Chondrocyte (in vitro differentiated cells): ENCODE results near the gene CDH7. TPM values are rescaled to one million over a fixed set of nuclear protein-coding genes. Genes with fewer than 3 reads are reported as not detected.

ENCODE experiments used
- DNase-seq: peaks from one replicate; pipeline ENCODE4 v3.0.0; 2021; ENCODE audit warnings: mixed read lengths, low spot score
- H3K27ac Mint-ChIP-seq: one replicate; pipeline ENCODE4 v1.8.0; 2021; ENCODE audit warnings: mild to moderate bottlenecking, moderate library complexity, mixed read lengths; ENCODE audit not compliant: unreplicated experiment
- H3K27me3 Mint-ChIP-seq: 2 replicates; pipeline ENCODE4 v1.8.0; 2021; ENCODE audit warnings: low read depth, mixed read lengths
- H3K36me3 Mint-ChIP-seq: 2 replicates; pipeline ENCODE4 v1.8.0; 2021; ENCODE audit warnings: low read depth, mixed read lengths
- H3K4me1 Mint-ChIP-seq: 2 replicates; pipeline ENCODE4 v1.8.0; 2021; ENCODE audit warnings: low read depth, mild to moderate bottlenecking, mixed read lengths
- H3K4me3 Mint-ChIP-seq: one replicate; pipeline ENCODE4 v1.8.0; 2021; ENCODE audit warnings: mild to moderate bottlenecking, moderate library complexity, mixed read lengths; ENCODE audit not compliant: unreplicated experiment
- H3K9me3 Mint-ChIP-seq: 2 replicates; pipeline ENCODE4 v1.8.0; 2021; ENCODE audit warnings: low read depth, mixed read lengths
- total RNA-seq: library from RNA; stranded (reverse); gene quantifications from 3 replicates; pipeline ENCODE4 v1.2.1, GENCODE V29; 2021
- TF ChIP-seq, protein P1 (sequence below): fragments of 200-600 bp; sonication (generic); IDR thresholded peaks from 2 replicates; pipeline ENCODE4 v1.5.0; 2021; ENCODE audit warnings: antibody characterized with exemption, mild to moderate bottlenecking, moderate library complexity

Gene CDH7
- total RNA-seq, 1 donor from 2014 or later, result not detected

- Mint-ChIP-seq H3K4me1 (peaks cover 14% of the 10 kb centered on the region), H3K9me3 (no peaks in the 10 kb centered on the region), H3K27me3 (peaks cover 55% of the 10 kb centered on the region), H3K4me3 (peak overlapping the region; percentile 66), H3K36me3 (no peaks in the 10 kb centered on the region), H3K27ac (no peak overlapping the region)
- TF ChIP-seq, protein P1, sequence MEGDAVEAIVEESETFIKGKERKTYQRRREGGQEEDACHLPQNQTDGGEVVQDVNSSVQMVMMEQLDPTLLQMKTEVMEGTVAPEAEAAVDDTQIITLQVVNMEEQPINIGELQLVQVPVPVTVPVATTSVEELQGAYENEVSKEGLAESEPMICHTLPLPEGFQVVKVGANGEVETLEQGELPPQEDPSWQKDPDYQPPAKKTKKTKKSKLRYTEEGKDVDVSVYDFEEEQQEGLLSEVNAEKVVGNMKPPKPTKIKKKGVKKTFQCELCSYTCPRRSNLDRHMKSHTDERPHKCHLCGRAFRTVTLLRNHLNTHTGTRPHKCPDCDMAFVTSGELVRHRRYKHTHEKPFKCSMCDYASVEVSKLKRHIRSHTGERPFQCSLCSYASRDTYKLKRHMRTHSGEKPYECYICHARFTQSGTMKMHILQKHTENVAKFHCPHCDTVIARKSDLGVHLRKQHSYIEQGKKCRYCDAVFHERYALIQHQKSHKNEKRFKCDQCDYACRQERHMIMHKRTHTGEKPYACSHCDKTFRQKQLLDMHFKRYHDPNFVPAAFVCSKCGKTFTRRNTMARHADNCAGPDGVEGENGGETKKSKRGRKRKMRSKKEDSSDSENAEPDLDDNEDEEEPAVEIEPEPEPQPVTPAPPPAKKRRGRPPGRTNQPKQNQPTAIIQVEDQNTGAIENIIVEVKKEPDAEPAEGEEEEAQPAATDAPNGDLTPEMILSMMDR, result no peak
- DNase-seq, result no peak
Observed at GRCh38 chr18:65749841-65750240, 971 bp upstream of the CDH7 start.

DNA sequence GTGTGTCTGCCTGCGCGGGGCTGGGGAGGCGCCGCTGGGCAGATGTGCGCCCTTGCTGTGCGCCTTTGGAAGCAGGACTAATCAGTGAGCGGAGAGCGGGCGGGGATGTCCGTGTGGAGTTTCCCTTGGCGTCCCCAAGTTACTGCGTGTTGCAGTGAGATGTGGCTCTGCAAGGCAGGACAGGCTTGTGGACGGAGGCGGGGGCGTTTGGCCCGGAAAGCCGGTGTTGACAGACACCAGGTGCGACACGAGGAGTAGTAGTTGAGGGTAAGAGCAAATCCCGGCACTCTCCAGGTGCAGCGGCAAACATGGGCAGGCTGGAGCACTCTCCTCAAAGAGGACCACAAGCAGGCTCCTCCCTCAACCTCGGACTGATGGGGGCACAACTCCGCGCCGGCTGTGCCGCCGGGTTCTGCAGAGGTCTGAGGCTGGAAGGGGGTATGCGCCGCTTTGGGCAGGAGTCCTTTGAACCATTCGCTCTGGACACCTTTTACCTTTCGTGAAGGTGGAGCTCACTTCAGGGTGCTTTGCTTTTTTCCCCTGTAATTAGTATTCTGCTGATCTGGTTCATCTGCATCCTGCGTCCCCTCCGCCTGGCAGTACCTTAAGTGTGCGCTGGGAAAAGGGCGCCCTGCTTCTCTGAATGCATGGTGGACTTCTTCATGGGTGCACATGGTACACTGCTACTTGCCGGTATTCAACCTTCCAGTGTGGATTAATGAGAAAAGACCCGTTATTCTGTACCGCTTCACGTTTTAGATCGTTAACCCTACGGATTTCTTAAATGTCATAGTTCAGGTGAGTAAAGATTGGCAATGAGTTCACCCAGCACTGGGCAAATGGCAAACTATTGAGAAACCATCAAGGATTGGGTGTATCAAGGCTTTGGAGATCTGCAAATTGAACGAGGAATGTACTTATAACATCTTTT lies 608 bp downstream of the CDH7 start:
- no peak overlapping the region for H3K27ac Mint-ChIP-seq
- no peaks in the 10 kb centered on the region for H3K36me3 Mint-ChIP-seq
- TF ChIP-seq, protein P1, result no peak
- peak; percentile 84 for DNase-seq
- H3K4me3 Mint-ChIP-seq, result peak overlapping the region; percentile 52
- peaks cover 62% of the 10 kb centered on the region for H3K27me3 Mint-ChIP-seq
- peaks cover 14% of the 10 kb centered on the region for H3K4me1 Mint-ChIP-seq
- H3K9me3 Mint-ChIP-seq, result no peaks in the 10 kb centered on the region

GRCh38 chr18:65752625-65753325 lies 2.0 kb downstream of the CDH7 start:
- Mint-ChIP-seq H3K27ac (no peak overlapping the region), H3K36me3 (no peaks in the 10 kb centered on the region), H3K9me3 (no peaks in the 10 kb centered on the region), H3K27me3 (peaks cover 63% of the 10 kb centered on the region), H3K4me3 (no peak overlapping the region), H3K4me1 (peaks cover 14% of the 10 kb centered on the region)
- no peak for DNase-seq
- TF ChIP-seq, protein P1, result no peak

- Mint-ChIP-seq H3K4me1 (peaks cover 14% of the 10 kb centered on the region), H3K27ac (no peak overlapping the region), H3K4me3 (no peak overlapping the region), H3K9me3 (no peaks in the 10 kb centered on the region), H3K36me3 (no peaks in the 10 kb centered on the region), H3K27me3 (peaks cover 63% of the 10 kb centered on the region)
- TF ChIP-seq, protein P1, result peak; percentile 69
- no peak for DNase-seq
Observed at GRCh38 chr18:65753520-65753919, 2.7 kb downstream of the CDH7 start.

DNA sequence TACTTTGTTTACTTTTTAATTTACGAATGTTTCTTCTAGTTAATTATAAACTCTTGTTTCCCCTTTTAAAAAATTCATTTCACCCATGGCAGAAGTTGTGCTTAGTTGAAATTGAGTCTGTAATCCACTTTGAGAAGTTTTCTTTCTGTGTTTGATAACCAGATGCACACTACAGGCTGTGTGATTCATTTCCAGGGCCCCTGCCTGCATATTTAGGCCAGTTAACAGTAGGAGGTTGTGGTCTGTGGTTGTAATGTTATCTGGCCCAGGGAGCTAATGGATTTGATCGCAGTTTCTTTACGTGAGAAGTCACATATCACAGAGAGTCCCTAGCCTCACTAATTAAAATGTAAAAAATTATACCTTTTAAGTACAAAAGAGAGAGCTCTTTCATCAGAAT lies 3.3 kb downstream of the CDH7 start:
- DNase-seq, result no peak
- no peaks in the 10 kb centered on the region for H3K36me3 Mint-ChIP-seq
- peaks cover 58% of the 10 kb centered on the region for H3K27me3 Mint-ChIP-seq
- no peak overlapping the region for H3K27ac Mint-ChIP-seq
- no peak overlapping the region for H3K4me3 Mint-ChIP-seq
- H3K4me1 Mint-ChIP-seq, result peaks cover 14% of the 10 kb centered on the region
- no peaks in the 10 kb centered on the region for H3K9me3 Mint-ChIP-seq
- TF ChIP-seq, protein P1, result no peak
